Medulla oblongata (tissue), 1 donor: ENCODE data around the gene ACE.

ENCODE experiments used
- DNase-seq: peaks from one replicate; pipeline ENCODE4 v3.0.0-alpha.2; 2015; ENCODE audit errors: extremely low spot score

ACE gene

GRCh38 chr17:63476854-63477479 is at the start of gene ACE:
Gene ACE (plus strand): TSS chr17:63477061. CDS start chr17:63477095, 34 bp downstream.
- no peak for DNase-seq

- no peak for DNase-seq
Observed at GRCh38 chr17:63429766-63430165, 47.1 kb upstream of the ACE start.

- no peak for DNase-seq
Observed at GRCh38 chr17:63430223-63430622, 46.6 kb upstream of the ACE start.

- DNase-seq: no peak
Observed at GRCh38 chr17:63431618-63431938, 45.3 kb upstream of the ACE start.

GRCh38 chr17:63431939-63432804 is 44.7 kb upstream of the ACE start:
- no peak for DNase-seq

- DNase-seq: no peak
Observed at GRCh38 chr17:63433746-63434591, 42.9 kb upstream of the ACE start.

GRCh38 chr17:63434951-63435571 is 41.8 kb upstream of the ACE start:
- DNase-seq: peak; percentile 83

GRCh38 chr17:63435681-63436522 is 41.0 kb upstream of the ACE start:
- DNase-seq: no peak

GRCh38 chr17:63436523-63437110 is 40.2 kb upstream of the ACE start:
- no peak for DNase-seq

- no peak for DNase-seq
Observed at GRCh38 chr17:63437287-63438091, 39.4 kb upstream of the ACE start.

GRCh38 chr17:63438092-63439051 is 38.5 kb upstream of the ACE start:
- DNase-seq: no peak

- peak; percentile 50 for DNase-seq
Observed at GRCh38 chr17:63439687-63440086, 37.2 kb upstream of the ACE start.

- no peak for DNase-seq
Observed at GRCh38 chr17:63440127-63440769, 36.6 kb upstream of the ACE start.

- no peak for DNase-seq
Observed at GRCh38 chr17:63440770-63441335, 36.0 kb upstream of the ACE start.

- no peak for DNase-seq
Observed at GRCh38 chr17:63441654-63442053, 35.2 kb upstream of the ACE start.

- no peak for DNase-seq
Observed at GRCh38 chr17:63442074-63442473, 34.8 kb upstream of the ACE start.

- no peak for DNase-seq
Observed at GRCh38 chr17:63442549-63443035, 34.3 kb upstream of the ACE start.

GRCh38 chr17:63443053-63443452 is 33.8 kb upstream of the ACE start:
- no peak for DNase-seq
